ENCODE results near the gene MAST4. TPM values are rescaled to one million over a fixed set of nuclear protein-coding genes. Genes with fewer than 3 reads are reported as not detected.

MAST4 gene
- total RNA-seq, 1 experiment from 2014 or later = 26.5 TPM

DNA sequence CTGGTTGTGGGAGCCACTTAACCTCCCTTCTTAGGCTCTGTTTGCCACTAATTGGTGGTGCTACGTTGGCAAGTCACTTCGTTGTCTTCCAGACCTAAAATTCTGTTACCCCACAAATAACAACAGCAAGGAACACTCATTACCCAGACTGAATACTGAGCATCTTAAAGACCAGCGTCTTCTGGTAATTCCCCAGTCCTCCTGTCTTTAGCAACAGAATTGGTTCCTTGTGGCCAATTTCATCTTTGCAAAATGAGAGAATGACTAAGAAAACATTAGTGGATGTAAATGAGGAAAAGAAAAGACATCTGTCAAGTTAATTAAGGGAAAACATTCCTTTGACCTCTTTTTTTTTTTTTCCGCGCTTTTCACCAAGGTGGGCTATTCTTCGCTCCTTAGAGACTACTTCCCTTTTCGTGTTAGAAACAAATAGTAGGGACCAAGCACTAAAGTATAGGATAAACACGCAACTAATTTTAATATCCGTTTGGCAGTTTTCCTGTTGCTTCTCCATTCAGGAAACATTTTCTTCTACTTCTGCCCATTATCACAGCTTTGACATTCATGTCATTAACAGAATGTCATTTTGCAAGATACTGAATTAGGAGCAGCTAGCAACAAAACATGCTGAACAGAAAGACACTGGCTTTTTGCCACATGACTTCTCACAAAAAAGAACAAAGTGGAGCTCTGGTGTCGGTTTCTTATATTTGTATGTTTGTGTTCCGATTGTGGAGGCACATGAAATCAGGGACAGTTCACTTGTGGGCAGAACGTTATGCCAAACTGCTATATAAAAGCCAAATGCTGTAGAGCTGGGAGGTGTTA lies 446.2 kb downstream of the MAST4 start:
- H3K4me1 Mint-ChIP-seq (ENCODE audit: insufficient read depth, unreplicated experiment) = peaks cover 15% of the 10 kb centered on the region
- DNase-seq (ENCODE audit: unreplicated experiment) = no peak
- H3K27me3 Mint-ChIP-seq (ENCODE audit: insufficient read depth, unreplicated experiment) = no peaks in the 10 kb centered on the region
- intact Hi-C loops (cut with micrococcal nuclease) = no loop called here
- no peaks in the 10 kb centered on the region for H3K9me3 Mint-ChIP-seq (ENCODE audit: unreplicated experiment)
- no peaks in the 10 kb centered on the region for H3K36me3 Mint-ChIP-seq (ENCODE audit: insufficient read depth, unreplicated experiment)
- POLR2A ChIA-PET = interaction anchor here (1.1 to 1.4 kb wide), 2 partner anchors 9 to 31 kb away, joined by 3 to 4 read pairs; no protein-coding TSS in a partner anchor
- no peak overlapping the region for H3K4me3 Mint-ChIP-seq (ENCODE audit: unreplicated experiment)
- CTCF ChIA-PET = interaction anchor here (1.3 kb wide), 1 partner anchor 17 kb away, joined by 3 read pairs; no protein-coding TSS in a partner anchor
- H3K27ac Mint-ChIP-seq (ENCODE audit: low read depth, unreplicated experiment) = no peak overlapping the region
- TF ChIP-seq CTCF (IDR thresholded peaks at IDR 0.05; ENCODE audit: unreplicated experiment) = no peak
- BruUV-seq (replicated peaks) = no TSS peak

GRCh38 chr5:67043796-67044511 lies 447.8 kb downstream of the MAST4 start:
- BruUV-seq (replicated peaks) = no TSS peak
- POLR2A ChIA-PET = interaction anchor here (0.8 to 1.1 kb wide), 2 partner anchors 10 to 38 kb away, joined by 4 read pairs; no protein-coding TSS in a partner anchor
- no peak for TF ChIP-seq CTCF (IDR thresholded peaks at IDR 0.05; ENCODE audit: unreplicated experiment)
- no peak for DNase-seq (ENCODE audit: unreplicated experiment)
- no peaks in the 10 kb centered on the region for H3K27me3 Mint-ChIP-seq (ENCODE audit: insufficient read depth, unreplicated experiment)
- peaks cover 14% of the 10 kb centered on the region for H3K4me1 Mint-ChIP-seq (ENCODE audit: insufficient read depth, unreplicated experiment)
- intact Hi-C loops (cut with micrococcal nuclease) = no loop called here
- no peaks in the 10 kb centered on the region for H3K36me3 Mint-ChIP-seq (ENCODE audit: insufficient read depth, unreplicated experiment)
- no peaks in the 10 kb centered on the region for H3K9me3 Mint-ChIP-seq (ENCODE audit: unreplicated experiment)
- CTCF ChIA-PET = interaction anchor here (1.3 kb wide), 1 partner anchor 15 kb away, joined by 3 read pairs; no protein-coding TSS in a partner anchor
- no peak overlapping the region for H3K27ac Mint-ChIP-seq (ENCODE audit: low read depth, unreplicated experiment)
- no peak overlapping the region for H3K4me3 Mint-ChIP-seq (ENCODE audit: unreplicated experiment)

DNA sequence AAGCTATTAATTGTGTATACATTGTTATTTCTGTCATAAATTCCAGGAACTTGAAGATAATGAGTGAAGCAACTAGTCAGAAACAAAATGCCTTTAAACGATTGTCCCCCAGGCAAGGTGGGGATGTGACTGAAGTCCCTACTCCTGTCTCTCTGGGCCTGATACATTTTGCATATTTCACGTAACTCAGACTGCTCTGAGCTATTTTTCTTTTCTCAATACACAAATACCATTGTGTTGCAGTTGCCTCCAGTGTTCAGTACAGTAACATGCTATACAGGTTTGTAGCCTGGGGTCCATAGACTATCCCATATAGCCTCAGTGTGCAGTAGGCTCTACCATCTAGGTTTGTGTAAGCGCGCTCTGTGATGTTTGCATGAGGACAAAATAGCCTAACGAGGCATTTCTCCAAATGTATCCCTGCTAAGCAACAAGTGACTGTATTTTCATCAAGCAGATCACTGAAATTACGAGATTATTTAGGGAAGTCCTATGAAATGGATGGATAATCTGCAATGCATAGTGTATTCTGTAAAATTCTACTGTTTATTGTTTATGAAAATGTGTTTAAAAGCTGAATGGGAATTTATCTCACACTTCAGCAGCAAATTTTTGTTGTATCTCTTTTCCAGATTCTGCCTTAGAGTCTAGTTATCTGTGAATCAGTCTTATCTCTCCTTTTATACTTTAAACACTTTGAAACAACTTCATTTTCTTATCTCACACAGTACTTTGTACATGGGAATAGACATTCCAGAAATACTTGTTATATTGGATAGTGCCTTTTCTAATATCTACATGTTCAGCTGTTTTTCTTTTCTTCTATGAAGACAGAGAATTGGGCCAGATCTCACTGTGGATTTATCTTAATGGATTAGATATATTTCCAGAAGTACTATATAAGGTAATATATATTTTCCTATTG lies 449.9 kb downstream of the MAST4 start:
- H3K27ac Mint-ChIP-seq (ENCODE audit: low read depth, unreplicated experiment) = no peak overlapping the region
- peaks cover 17% of the 10 kb centered on the region for H3K4me1 Mint-ChIP-seq (ENCODE audit: insufficient read depth, unreplicated experiment)
- no peaks in the 10 kb centered on the region for H3K9me3 Mint-ChIP-seq (ENCODE audit: unreplicated experiment)
- no peak for TF ChIP-seq CTCF (IDR thresholded peaks at IDR 0.05; ENCODE audit: unreplicated experiment)
- CTCF ChIA-PET = interaction anchor here (0.6 to 1.3 kb wide), 5 partner anchors 11 to 109 kb away, joined by 3 to 5 read pairs (median 3); no protein-coding TSS in a partner anchor
- no peaks in the 10 kb centered on the region for H3K27me3 Mint-ChIP-seq (ENCODE audit: insufficient read depth, unreplicated experiment)
- DNase-seq (ENCODE audit: unreplicated experiment) = no peak
- intact Hi-C loops (cut with micrococcal nuclease) = no loop called here
- POLR2A ChIA-PET = interaction anchor here (0.9 to 2.9 kb wide), 6 partner anchors 7 to 240 kb away, joined by 3 to 12 read pairs (median 4); no protein-coding TSS in a partner anchor
- peaks cover 4% of the 10 kb centered on the region for H3K36me3 Mint-ChIP-seq (ENCODE audit: insufficient read depth, unreplicated experiment)
- BruUV-seq (replicated peaks) = no TSS peak
- no peak overlapping the region for H3K4me3 Mint-ChIP-seq (ENCODE audit: unreplicated experiment)
